Measurements from ENCODE around the gene TMEM119. TPM values are rescaled to one million over a fixed set of nuclear protein-coding genes. Genes with fewer than 3 reads are reported as not detected.
A peak's percentile ranks its signal among the peaks of the same experiment; 100 is the strongest.

The TMEM119 gene
- total and polyA plus RNA-seq, 7 experiments from 2014 or later: 0.13 to 1.6 (median 0.50) TPM; not detected in 1

DNA sequence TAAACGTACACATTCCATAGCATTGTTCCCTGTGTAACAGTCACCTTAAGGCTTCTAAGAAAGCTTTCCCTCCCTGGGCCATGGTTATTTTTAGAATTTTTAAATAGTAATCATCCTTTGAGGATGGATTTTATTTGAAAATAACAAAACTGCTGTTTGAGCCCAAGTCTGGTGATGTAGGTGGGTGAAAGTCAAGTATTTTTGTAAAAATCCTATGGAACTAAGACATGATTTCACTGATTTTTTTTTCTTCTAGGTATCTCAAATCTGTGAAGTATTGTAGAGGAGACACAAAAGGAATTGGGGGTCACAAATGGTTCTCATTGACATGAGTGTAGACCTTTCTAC, 34.1 kb downstream of the TMEM119 start:
- Histone ChIP-seq H3K27ac (ENCODE audit: low read depth, low read length) (peak overlapping the region; percentile 98), H3K9me3 (ENCODE audit: control insufficient read depth in 2 of 3, low read length in 3 of 3) (no peaks in the 10 kb centered on the region), H3K36me3 (ENCODE audit: control insufficient read depth in 2 of 3, insufficient read depth in 3 of 3, low read length in 3 of 3) (peaks cover 31 to 50% (median 38%) of the 10 kb centered on the region in 3 experiments), H3K4me1 (ENCODE audit: control insufficient read depth in 2 of 2, insufficient read depth in 2 of 2, low read length in 2 of 2) (peaks cover 38 to 49% of the 10 kb centered on the region in 2 donors), H3K27me3 (ENCODE audit: control insufficient read depth in 2 of 2, insufficient read depth in 2 of 2, low read length in 2 of 2) (no peaks in the 10 kb centered on the region), H3K4me3 (ENCODE audit: low read length) (no peak overlapping the region)
- Mint-ChIP-seq H3K4me1 (peaks cover 26 to 77% (median 65%) of the 10 kb centered on the region in 7 donors), H3K27ac (peak overlapping the region; percentile 97 to 100 (median 99)), H3K36me3 (peaks cover 4 to 28% (median 17%) of the 10 kb centered on the region in 5 donors), H3K4me3 (peak overlapping the region; percentile 94 to 100 (median 100)), H3K9me3 (peaks cover 0 to 2% (median 0%) of the 10 kb centered on the region in 11 donors), H3K27me3 (no peaks in the 10 kb centered on the region)
- DNase-seq (no peak), ATAC-seq (no peak)
- ChIA-PET CTCF (interaction anchor here (0.6 to 9.7 kb wide), 11 partner anchors 12 to 240 kb away, joined by 3 to 119 read pairs (median 4); partner anchors contain the start of gene SELPLG), POLR2A (interaction anchor here (1.1 to 15.1 kb wide), 4 partner anchors 54 to 241 kb away, joined by 3 to 200 read pairs (median 64); partner anchors contain the start of gene SELPLG)
- intact Hi-C loops (cut with micrococcal nuclease): loop anchor here (1.0 to 5.0 kb wide), 17 partner anchors 55 to 1606 kb away; partner anchors contain the start of genes ALKBH2 (in 2 of the 2), CORO1C (in 2 of the 2), SSH1 (in 2 of the 2) and TMEM263 (in 2 of the 2)

GRCh38 chr12:108563136-108563803, 34.6 kb downstream of the TMEM119 start:
- Mint-ChIP-seq H3K4me3 (peak overlapping the region; percentile 94 to 100 (median 100)), H3K9me3 (peaks cover 0 to 2% (median 0%) of the 10 kb centered on the region in 11 donors), H3K27me3 (no peaks in the 10 kb centered on the region), H3K27ac (peak overlapping the region; percentile 97 to 100 (median 99)), H3K36me3 (peaks cover 4 to 23% (median 15%) of the 10 kb centered on the region in 5 donors), H3K4me1 (peaks cover 26 to 76% (median 63%) of the 10 kb centered on the region in 7 donors)
- intact Hi-C loops (cut with micrococcal nuclease): loop anchor here (1.0 to 5.0 kb wide), 17 partner anchors 55 to 1606 kb away; partner anchors contain the start of genes ALKBH2 (in 2 of the 2), CORO1C (in 2 of the 2), SSH1 (in 2 of the 2) and TMEM263 (in 2 of the 2)
- Histone ChIP-seq H3K27ac (ENCODE audit: low read depth, low read length) (peak overlapping the region; percentile 98), H3K27me3 (ENCODE audit: control insufficient read depth in 2 of 2, insufficient read depth in 2 of 2, low read length in 2 of 2) (no peaks in the 10 kb centered on the region), H3K4me1 (ENCODE audit: control insufficient read depth in 2 of 2, insufficient read depth in 2 of 2, low read length in 2 of 2) (peaks cover 34 to 47% of the 10 kb centered on the region in 2 donors), H3K36me3 (ENCODE audit: control insufficient read depth in 2 of 3, insufficient read depth in 3 of 3, low read length in 3 of 3) (peaks cover 31 to 52% (median 37%) of the 10 kb centered on the region in 3 experiments), H3K4me3 (ENCODE audit: low read length) (peak overlapping the region; percentile 96), H3K9me3 (ENCODE audit: control insufficient read depth in 2 of 3, low read length in 3 of 3) (no peaks in the 10 kb centered on the region)
- ChIA-PET POLR2A (interaction anchor here (1.0 to 15.1 kb wide), 10 partner anchors 54 to 1717 kb away, joined by 3 to 200 read pairs (median 4); partner anchors contain the start of genes SELPLG and SSH1), CTCF (interaction anchor here (0.6 to 9.7 kb wide), 15 partner anchors 9 to 240 kb away, joined by 3 to 119 read pairs (median 5); partner anchors contain the start of gene SELPLG)
- peak; percentile 67 to 91 (median 86) for DNase-seq
- peak; percentile 72 for ATAC-seq

GRCh38 chr12:108562348-108563135, 35.3 kb downstream of the TMEM119 start, which contains the start of gene ISCU:
Gene ISCU (plus strand): TSS chr12:108562596. CDS start chr12:108562623, 27 bp downstream.
- H3K36me3 ChIP-seq (ENCODE audit: control insufficient read depth in 2 of 3, insufficient read depth in 3 of 3, low read length in 3 of 3): peaks cover 28 to 56% (median 30%) of the 10 kb centered on the region in 3 experiments
- H3K4me1 Mint-ChIP-seq: peaks cover 26 to 76% (median 63%) of the 10 kb centered on the region in 7 donors
- H3K4me1 ChIP-seq (ENCODE audit: control insufficient read depth in 2 of 2, insufficient read depth in 2 of 2, low read length in 2 of 2): peaks cover 27 to 46% of the 10 kb centered on the region in 2 donors
- H3K27me3 ChIP-seq (ENCODE audit: control insufficient read depth in 2 of 2, insufficient read depth in 2 of 2, low read length in 2 of 2): no peaks in the 10 kb centered on the region
- H3K9me3 Mint-ChIP-seq: peaks cover 0 to 2% (median 0%) of the 10 kb centered on the region in 11 donors
- intact Hi-C loops (cut with micrococcal nuclease): loop anchor here (1.0 to 5.0 kb wide), 22 partner anchors 56 to 1605 kb away; partner anchors contain the start of genes ALKBH2 (in 2 of the 2), CORO1C (in 2 of the 2), SSH1 (in 2 of the 2) and TMEM263 (in 2 of the 2)
- peak; percentile 97 to 100 (median 99) for DNase-seq
- ChIA-PET CTCF (interaction anchor here (0.7 to 5.8 kb wide), 10 partner anchors 8 to 241 kb away, joined by 3 to 74 read pairs (median 5); partner anchors contain the start of gene SELPLG), POLR2A (interaction anchor here (0.8 to 15.1 kb wide), 15 partner anchors 9 to 1718 kb away, joined by 3 to 200 read pairs (median 5); partner anchors contain the start of genes FICD, SELPLG, SSH1 and USP30)
- peak within 1 kb of the TSS; percentile 98 to 100 (median 99) for H3K27ac Mint-ChIP-seq
- peaks cover 4 to 18% (median 14%) of the 10 kb centered on the region in 5 donors for H3K36me3 Mint-ChIP-seq
- H3K4me3 Mint-ChIP-seq: peak within 1 kb of the TSS; percentile 94 to 100 (median 100)
- H3K27ac ChIP-seq (ENCODE audit: low read depth, low read length): peak within 1 kb of the TSS; percentile 98
- H3K9me3 ChIP-seq (ENCODE audit: control insufficient read depth in 2 of 3, low read length in 3 of 3): no peaks in the 10 kb centered on the region
- ATAC-seq: peak; percentile 84
- H3K27me3 Mint-ChIP-seq: no peaks in the 10 kb centered on the region
- peak within 1 kb of the TSS; percentile 96 for H3K4me3 ChIP-seq (ENCODE audit: low read length)

DNA sequence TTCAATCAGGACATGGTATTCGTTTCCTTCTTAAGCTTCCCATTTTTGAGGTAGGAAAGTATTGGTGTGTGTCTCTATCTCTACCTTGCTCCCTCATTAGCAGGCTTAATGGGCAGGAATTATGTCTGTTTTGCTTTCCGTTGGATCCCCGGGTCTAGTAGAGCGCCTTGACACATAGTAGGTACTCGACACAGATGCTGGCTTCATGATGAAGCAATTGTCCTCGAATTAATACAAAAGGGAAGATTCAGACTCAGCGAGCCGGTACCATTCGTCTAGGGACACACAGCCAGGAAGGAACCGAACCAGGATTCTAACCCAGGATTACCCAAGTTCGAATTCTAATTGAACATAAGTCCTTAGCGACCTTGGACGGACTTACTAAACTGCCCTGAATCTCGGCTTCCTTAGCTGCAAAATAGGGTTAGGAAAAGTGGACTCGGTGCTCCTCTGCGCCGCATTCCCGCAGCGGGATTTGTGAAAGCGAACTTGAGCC, 36.0 kb downstream of the TMEM119 start:
- Histone ChIP-seq H3K4me1 (ENCODE audit: control insufficient read depth in 2 of 2, insufficient read depth in 2 of 2, low read length in 2 of 2) (peaks cover 27 to 45% of the 10 kb centered on the region in 2 donors), H3K27me3 (ENCODE audit: control insufficient read depth in 2 of 2, insufficient read depth in 2 of 2, low read length in 2 of 2) (no peaks in the 10 kb centered on the region), H3K36me3 (ENCODE audit: control insufficient read depth in 2 of 3, insufficient read depth in 3 of 3, low read length in 3 of 3) (peaks cover 22 to 51% (median 24%) of the 10 kb centered on the region in 3 experiments), H3K27ac (ENCODE audit: low read depth, low read length) (peak overlapping the region; percentile 98), H3K4me3 (ENCODE audit: low read length) (peak overlapping the region; percentile 96), H3K9me3 (ENCODE audit: control insufficient read depth in 2 of 3, low read length in 3 of 3) (no peaks in the 10 kb centered on the region)
- peaks cover 0 to 2% (median 0%) of the 10 kb centered on the region in 11 donors for H3K9me3 Mint-ChIP-seq
- peaks cover 29 to 76% (median 63%) of the 10 kb centered on the region in 7 donors for H3K4me1 Mint-ChIP-seq
- H3K27ac Mint-ChIP-seq: peak overlapping the region; percentile 98 to 100 (median 99)
- H3K27me3 Mint-ChIP-seq: no peaks in the 10 kb centered on the region
- POLR2A ChIA-PET: interaction anchor here (0.8 to 15.1 kb wide), 13 partner anchors 8 to 490 kb away, joined by 3 to 200 read pairs (median 6); partner anchors contain the start of genes FICD, SELPLG, SSH1 and USP30
- intact Hi-C loops (cut with micrococcal nuclease): loop anchor here (1.0 to 5.0 kb wide), 20 partner anchors 47 to 1605 kb away; partner anchors contain the start of genes FICD (in 2 of the 2), PRDM4 (in 2 of the 2), PWP1 (in 2 of the 2) and TMEM263 (in 2 of the 2)
- DNase-seq (no peak), ATAC-seq (no peak)
- CTCF ChIA-PET: interaction anchor here (0.6 to 5.8 kb wide), 12 partner anchors 9 to 241 kb away, joined by 3 to 74 read pairs (median 5); partner anchors contain the start of gene SELPLG
- peak overlapping the region; percentile 94 to 100 (median 100) for H3K4me3 Mint-ChIP-seq
- H3K36me3 Mint-ChIP-seq: peaks cover 4 to 13% (median 9%) of the 10 kb centered on the region in 5 donors
